HG02571 (cell line): ENCODE results near the gene OPN4.
A peak's percentile ranks its signal among the peaks of the same experiment; 100 is the strongest.

Experiments
- ATAC-seq: cut with Tn5 transposase; IDR thresholded peaks from one replicate; pipeline ENCODE4 v1.9.1; 2021; ENCODE audit warnings: mild to moderate bottlenecking, moderate library complexity; ENCODE audit not compliant: unreplicated experiment

The OPN4 gene

GRCh38 chr10:86698207-86698940 lies 44.0 kb downstream of the OPN4 start:
- ATAC-seq: no peak

GRCh38 chr10:86699125-86699524 lies 44.8 kb downstream of the OPN4 start:
- ATAC-seq: no peak

- ATAC-seq: no peak
These were observed 45.2 kb downstream of the OPN4 start for GRCh38 chr10:86699541-86699940.

GRCh38 chr10:86699991-86700840 lies 45.9 kb downstream of the OPN4 start:
- ATAC-seq: no peak

- ATAC-seq: no peak
These were observed 46.7 kb downstream of the OPN4 start for GRCh38 chr10:86700851-86701617.

GRCh38 chr10:86703176-86703575 lies 48.8 kb downstream of the OPN4 start:
- ATAC-seq: no peak

- no peak for ATAC-seq
These were observed 50.8 kb downstream of the OPN4 start for GRCh38 chr10:86705139-86705538.

GRCh38 chr10:86705905-86706304 lies 51.6 kb downstream of the OPN4 start:
- no peak for ATAC-seq

- no peak for ATAC-seq
These were observed 52.1 kb downstream of the OPN4 start for GRCh38 chr10:86706401-86706841.

- ATAC-seq: no peak
These were observed 52.6 kb downstream of the OPN4 start for GRCh38 chr10:86706977-86707376.

GRCh38 chr10:86707505-86707904 lies 53.2 kb downstream of the OPN4 start:
- ATAC-seq: no peak

- no peak for ATAC-seq
These were observed 53.9 kb downstream of the OPN4 start for GRCh38 chr10:86708068-86708782.

- no peak for ATAC-seq
These were observed 54.5 kb downstream of the OPN4 start for GRCh38 chr10:86708783-86709380.

GRCh38 chr10:86709396-86710185 lies 55.2 kb downstream of the OPN4 start:
- ATAC-seq: no peak

GRCh38 chr10:86710987-86711512 lies 56.7 kb downstream of the OPN4 start:
- ATAC-seq: peak; percentile 82

- peak; percentile 33 for ATAC-seq
These were observed 57.4 kb downstream of the OPN4 start for GRCh38 chr10:86711513-86712316.

- ATAC-seq: peak; percentile 16
These were observed 58.0 kb downstream of the OPN4 start for GRCh38 chr10:86712317-86712707.

- ATAC-seq: no peak
These were observed 60.9 kb downstream of the OPN4 start for GRCh38 chr10:86715156-86715795.
